ENCODE data around the gene CDPF1.

DNA sequence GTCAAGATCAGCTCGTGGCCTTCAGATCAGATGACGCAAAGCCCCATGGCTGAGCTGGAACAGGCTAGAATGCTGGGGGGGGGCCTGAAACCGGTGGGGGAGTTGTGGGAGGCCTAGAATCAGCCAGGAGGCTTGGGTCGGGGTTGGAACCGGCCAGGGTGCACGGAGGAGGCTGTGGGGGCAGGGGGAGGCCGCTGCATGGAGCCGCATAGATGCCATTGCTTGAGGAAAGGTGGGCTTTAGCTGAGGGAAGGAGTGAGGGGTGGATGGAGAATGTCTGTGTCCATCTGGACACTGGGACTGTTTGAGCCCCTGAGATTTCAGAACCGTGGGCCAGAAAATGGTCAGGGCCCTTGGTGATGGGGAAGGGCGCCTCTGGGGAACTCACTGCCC is 25.2 kb downstream of the CDPF1 start:
- TF ChIP-seq, protein P1, sequence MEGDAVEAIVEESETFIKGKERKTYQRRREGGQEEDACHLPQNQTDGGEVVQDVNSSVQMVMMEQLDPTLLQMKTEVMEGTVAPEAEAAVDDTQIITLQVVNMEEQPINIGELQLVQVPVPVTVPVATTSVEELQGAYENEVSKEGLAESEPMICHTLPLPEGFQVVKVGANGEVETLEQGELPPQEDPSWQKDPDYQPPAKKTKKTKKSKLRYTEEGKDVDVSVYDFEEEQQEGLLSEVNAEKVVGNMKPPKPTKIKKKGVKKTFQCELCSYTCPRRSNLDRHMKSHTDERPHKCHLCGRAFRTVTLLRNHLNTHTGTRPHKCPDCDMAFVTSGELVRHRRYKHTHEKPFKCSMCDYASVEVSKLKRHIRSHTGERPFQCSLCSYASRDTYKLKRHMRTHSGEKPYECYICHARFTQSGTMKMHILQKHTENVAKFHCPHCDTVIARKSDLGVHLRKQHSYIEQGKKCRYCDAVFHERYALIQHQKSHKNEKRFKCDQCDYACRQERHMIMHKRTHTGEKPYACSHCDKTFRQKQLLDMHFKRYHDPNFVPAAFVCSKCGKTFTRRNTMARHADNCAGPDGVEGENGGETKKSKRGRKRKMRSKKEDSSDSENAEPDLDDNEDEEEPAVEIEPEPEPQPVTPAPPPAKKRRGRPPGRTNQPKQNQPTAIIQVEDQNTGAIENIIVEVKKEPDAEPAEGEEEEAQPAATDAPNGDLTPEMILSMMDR (conservative IDR thresholded peaks at IDR 0.05; ENCODE audit: low read depth, low read length): no peak
- TF ChIP-seq EZH2 (IDR thresholded peaks at IDR 0.05; ENCODE audit: low read length, unreplicated experiment): no peak
- no peak for TF ChIP-seq EZH2phosphoT487 (IDR thresholded peaks at IDR 0.05; ENCODE audit: borderline replicate concordance, low read length)
